ENCODE results near the gene MINPP1. TPM values are rescaled to one million over a fixed set of nuclear protein-coding genes. Genes with fewer than 3 reads are reported as not detected.

MINPP1 gene
- total RNA-seq, 1 donor from 2014 or later = 18.9 TPM

DNA sequence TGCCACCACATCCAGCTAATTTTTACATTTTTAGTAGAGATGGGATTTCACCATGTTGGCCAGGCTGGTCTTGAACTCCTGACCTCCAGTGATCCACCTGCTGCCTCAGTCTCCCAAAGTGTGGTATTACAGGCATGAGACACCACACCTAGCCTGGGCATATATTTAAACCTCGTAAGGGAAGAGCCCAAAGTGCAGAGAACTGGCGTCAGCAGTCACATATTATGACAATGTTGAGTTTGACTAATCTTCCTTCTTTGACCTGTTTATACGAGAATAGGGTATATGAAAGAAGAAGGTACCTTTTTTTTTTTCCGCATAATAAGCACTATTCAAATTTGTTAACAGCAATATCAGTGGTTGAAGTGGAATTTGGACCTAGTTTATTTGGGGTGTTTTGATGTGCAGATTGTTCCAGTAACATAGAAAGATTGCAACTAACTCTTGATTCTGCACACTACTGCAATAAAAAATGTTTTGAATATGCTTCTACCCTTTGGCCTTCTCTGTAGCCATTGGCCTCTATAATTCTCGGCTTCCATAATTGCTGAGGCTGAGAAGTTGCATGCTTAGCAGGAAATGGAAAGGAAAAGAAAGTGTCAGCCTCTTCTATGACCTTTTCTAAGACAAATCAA lies 55.9 kb downstream of the MINPP1 start:
- Mint-ChIP-seq H3K27ac (ENCODE audit: unreplicated experiment) (no peak overlapping the region), H3K4me3 (ENCODE audit: unreplicated experiment) (no peak overlapping the region), H3K27me3 (ENCODE audit: low read depth) (no peaks in the 10 kb centered on the region), H3K4me1 (ENCODE audit: low read depth) (no peaks in the 10 kb centered on the region), H3K9me3 (ENCODE audit: low read depth) (peaks cover 27% of the 10 kb centered on the region), H3K36me3 (ENCODE audit: low read depth) (peaks cover 13% of the 10 kb centered on the region)
- DNase-seq (ENCODE audit: low spot score) = no peak
- TF ChIP-seq, protein P1, sequence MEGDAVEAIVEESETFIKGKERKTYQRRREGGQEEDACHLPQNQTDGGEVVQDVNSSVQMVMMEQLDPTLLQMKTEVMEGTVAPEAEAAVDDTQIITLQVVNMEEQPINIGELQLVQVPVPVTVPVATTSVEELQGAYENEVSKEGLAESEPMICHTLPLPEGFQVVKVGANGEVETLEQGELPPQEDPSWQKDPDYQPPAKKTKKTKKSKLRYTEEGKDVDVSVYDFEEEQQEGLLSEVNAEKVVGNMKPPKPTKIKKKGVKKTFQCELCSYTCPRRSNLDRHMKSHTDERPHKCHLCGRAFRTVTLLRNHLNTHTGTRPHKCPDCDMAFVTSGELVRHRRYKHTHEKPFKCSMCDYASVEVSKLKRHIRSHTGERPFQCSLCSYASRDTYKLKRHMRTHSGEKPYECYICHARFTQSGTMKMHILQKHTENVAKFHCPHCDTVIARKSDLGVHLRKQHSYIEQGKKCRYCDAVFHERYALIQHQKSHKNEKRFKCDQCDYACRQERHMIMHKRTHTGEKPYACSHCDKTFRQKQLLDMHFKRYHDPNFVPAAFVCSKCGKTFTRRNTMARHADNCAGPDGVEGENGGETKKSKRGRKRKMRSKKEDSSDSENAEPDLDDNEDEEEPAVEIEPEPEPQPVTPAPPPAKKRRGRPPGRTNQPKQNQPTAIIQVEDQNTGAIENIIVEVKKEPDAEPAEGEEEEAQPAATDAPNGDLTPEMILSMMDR (IDR thresholded peaks at IDR 0.05) = no peak

- peaks cover 40% of the 10 kb centered on the region for H3K9me3 Mint-ChIP-seq (ENCODE audit: low read depth)
- no peak overlapping the region for H3K27ac Mint-ChIP-seq (ENCODE audit: unreplicated experiment)
- DNase-seq (ENCODE audit: low spot score) = no peak
- H3K36me3 Mint-ChIP-seq (ENCODE audit: low read depth) = peaks cover 13% of the 10 kb centered on the region
- H3K4me1 Mint-ChIP-seq (ENCODE audit: low read depth) = no peaks in the 10 kb centered on the region
- TF ChIP-seq, protein P1 (IDR thresholded peaks at IDR 0.05) = no peak
- H3K4me3 Mint-ChIP-seq (ENCODE audit: unreplicated experiment) = no peak overlapping the region
- H3K27me3 Mint-ChIP-seq (ENCODE audit: low read depth) = no peaks in the 10 kb centered on the region
Measured at GRCh38 chr10:87562750-87563149, 58.1 kb downstream of the MINPP1 start.

GRCh38 chr10:87565010-87565409 lies 60.3 kb downstream of the MINPP1 start:
- Mint-ChIP-seq H3K27ac (ENCODE audit: unreplicated experiment) (no peak overlapping the region), H3K27me3 (ENCODE audit: low read depth) (peaks cover 6% of the 10 kb centered on the region), H3K9me3 (ENCODE audit: low read depth) (peaks cover 40% of the 10 kb centered on the region), H3K36me3 (ENCODE audit: low read depth) (peaks cover 18% of the 10 kb centered on the region), H3K4me1 (ENCODE audit: low read depth) (no peaks in the 10 kb centered on the region), H3K4me3 (ENCODE audit: unreplicated experiment) (no peak overlapping the region)
- no peak for DNase-seq (ENCODE audit: low spot score)
- TF ChIP-seq, protein P1 (IDR thresholded peaks at IDR 0.05) = no peak

DNA sequence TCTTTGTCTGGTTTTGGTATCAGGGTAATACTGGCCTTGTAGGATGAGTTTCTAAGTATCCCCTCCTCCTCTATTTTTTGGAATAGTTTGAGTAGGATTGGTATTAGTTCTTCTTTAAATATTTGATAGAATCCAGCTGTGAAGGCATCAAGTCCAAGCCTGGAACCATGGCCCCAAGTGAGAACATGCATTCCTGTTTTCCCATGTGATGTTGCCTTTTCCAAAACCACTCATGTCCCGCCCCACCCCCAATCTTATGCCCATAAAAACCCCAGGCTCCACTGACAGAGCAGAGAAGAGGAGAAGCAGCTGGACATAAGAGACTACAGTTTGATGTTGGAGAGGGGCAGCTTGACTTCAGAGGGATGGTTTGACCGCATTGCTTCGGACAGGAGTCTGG lies 71.2 kb downstream of the MINPP1 start:
- DNase-seq (ENCODE audit: low spot score) = no peak
- Mint-ChIP-seq H3K4me1 (ENCODE audit: low read depth) (peaks cover 13% of the 10 kb centered on the region), H3K27me3 (ENCODE audit: low read depth) (no peaks in the 10 kb centered on the region), H3K9me3 (ENCODE audit: low read depth) (peaks cover 17% of the 10 kb centered on the region), H3K27ac (ENCODE audit: unreplicated experiment) (no peak overlapping the region), H3K4me3 (ENCODE audit: unreplicated experiment) (no peak overlapping the region), H3K36me3 (ENCODE audit: low read depth) (peaks cover 7% of the 10 kb centered on the region)
- TF ChIP-seq, protein P1 (IDR thresholded peaks at IDR 0.05) = no peak

DNA sequence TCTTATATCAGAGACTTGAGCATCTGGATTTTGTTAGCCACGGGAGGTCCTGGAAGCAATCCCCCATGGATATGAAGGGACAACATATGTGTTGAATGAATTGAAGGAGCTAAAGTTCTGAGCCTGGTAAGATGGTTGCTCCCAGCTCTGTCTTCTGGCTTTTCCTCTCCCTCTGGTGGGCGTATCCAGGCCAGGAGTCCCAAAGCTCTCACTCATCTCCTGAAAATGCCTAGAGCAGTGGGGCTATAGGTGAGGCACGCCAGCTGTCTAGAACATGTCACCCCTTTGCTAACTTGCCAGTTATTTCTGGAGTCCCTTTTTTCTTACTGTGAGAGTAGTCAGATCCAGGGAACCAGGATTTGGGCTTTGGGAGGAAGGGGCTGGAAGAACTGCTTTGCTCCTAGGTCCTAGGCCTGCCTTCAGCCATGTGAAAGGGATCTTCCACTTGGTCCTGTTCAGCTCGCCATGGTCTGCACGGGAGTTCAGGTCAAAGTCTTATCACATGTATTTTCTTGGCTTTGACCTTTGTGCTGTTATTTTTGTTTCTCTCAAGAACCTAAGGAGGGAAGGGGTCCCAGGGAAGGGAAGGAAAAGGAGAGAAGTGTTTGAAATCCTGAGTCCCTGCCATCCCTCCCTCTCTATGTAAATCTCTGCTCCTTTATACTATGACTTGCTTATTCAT lies 73.6 kb downstream of the MINPP1 start:
- H3K4me1 Mint-ChIP-seq (ENCODE audit: low read depth) = peaks cover 13% of the 10 kb centered on the region
- H3K36me3 Mint-ChIP-seq (ENCODE audit: low read depth) = no peaks in the 10 kb centered on the region
- TF ChIP-seq, protein P1 (IDR thresholded peaks at IDR 0.05) = no peak
- H3K4me3 Mint-ChIP-seq (ENCODE audit: unreplicated experiment) = no peak overlapping the region
- no peak for DNase-seq (ENCODE audit: low spot score)
- no peaks in the 10 kb centered on the region for H3K27me3 Mint-ChIP-seq (ENCODE audit: low read depth)
- no peak overlapping the region for H3K27ac Mint-ChIP-seq (ENCODE audit: unreplicated experiment)
- no peaks in the 10 kb centered on the region for H3K9me3 Mint-ChIP-seq (ENCODE audit: low read depth)

All from chondrocyte (in vitro differentiated cells).